PC-9 (cell line): ENCODE data around the gene PEPD. TPM values are rescaled to one million over a fixed set of nuclear protein-coding genes. Genes with fewer than 3 reads are reported as not detected.
"Not testable (repeated sequence)": the region's sequence is repeated elsewhere in the genome, so short reads cannot be mapped to it uniquely, and the experiment has no call there.

Experiments
- BruUV-seq: library from RNA; stranded (reverse); fragments of 400-500 nt; replicated peaks from 2 replicates; lab custom pipeline; 2021; lab: Mats Ljungman, UMichigan
- CTCF ChIA-PET: fragments of 300-600 bp; sonication (Branson Sonifier 250); formaldehyde crosslinking; loops from one replicate; lab custom pipeline; 2022; ENCODE audit warnings: antibody characterized with exemption; lab: Charles Lee
- POLR2A ChIA-PET: fragments of 300-600 bp; sonication (Branson Sonifier 250); formaldehyde crosslinking; loops from one replicate; lab custom pipeline; 2022; ENCODE audit warnings: antibody characterized with exemption; ENCODE audit not compliant: unreplicated experiment; lab: Charles Lee
- DNase-seq, 2 experiments: peaks; one replicate each; pipeline versions ENCODE4 v3.0.0 to v3.0.0-alpha.2; 2015 to 2022; ENCODE audit warnings: mixed read lengths in 1 of 2
- H2AFZ ChIP-seq: fragments of 200-600 bp; sonication (generic); 2 replicates; pipeline ENCODE4 v1.8.1; 2017; ENCODE audit warnings: antibody characterized with exemption
- H3F3A ChIP-seq: fragments of 200-600 bp; sonication (generic); 2 replicates; pipeline ENCODE4 v1.8.1; 2017; ENCODE audit warnings: antibody characterized with exemption, mild to moderate bottlenecking, low read depth; ENCODE audit not compliant: insufficient read depth
- H3K27ac ChIP-seq: fragments of 200-600 bp; sonication (generic); 2 replicates; pipeline ENCODE4 v1.6.1; 2016; ENCODE audit warnings: mixed run types
- H3K27me3 ChIP-seq: fragments of 200-600 bp; sonication (generic); 2 replicates; pipeline ENCODE4 v1.6.1; 2016; ENCODE audit warnings: low read depth, mixed run types; ENCODE audit not compliant: insufficient read depth
- H3K36me3 ChIP-seq: fragments of 200-600 bp; sonication (generic); 2 replicates; pipeline ENCODE4 v1.6.1; 2016; ENCODE audit warnings: low read depth, mixed run types
- H3K4me1 ChIP-seq: fragments of 200-600 bp; sonication (generic); replicated peaks from 2 replicates; pipeline ENCODE4 v1.6.1; 2016; ENCODE audit warnings: mixed run types; ENCODE audit not compliant: insufficient read depth
- H3K4me2 ChIP-seq: fragments of 200-600 bp; sonication (generic); 2 replicates; pipeline ENCODE4 v1.6.1; 2017; ENCODE audit warnings: mixed run types
- H3K4me3 ChIP-seq: fragments of 200-600 bp; sonication (generic); 2 replicates; pipeline ENCODE4 v1.6.1; 2016; ENCODE audit warnings: mixed run types
- H3K79me2 ChIP-seq: fragments of 200-600 bp; sonication (generic); 2 replicates; pipeline ENCODE4 v1.6.1; 2017; ENCODE audit warnings: low read depth, mixed run types
- H3K9me2 ChIP-seq: fragments of 200-600 bp; sonication (generic); 2 replicates; pipeline ENCODE4 v1.8.1; 2017; ENCODE audit warnings: mild to moderate bottlenecking; ENCODE audit not compliant: insufficient read depth
- H3K9me3 ChIP-seq: fragments of 200-600 bp; sonication (generic); 2 replicates; pipeline ENCODE4 v1.8.1; 2016; ENCODE audit warnings: low read depth; ENCODE audit not compliant: insufficient read depth
- H4K20me1 ChIP-seq: fragments of 200-600 bp; sonication (generic); 2 replicates; pipeline ENCODE4 v1.8.1; 2017; ENCODE audit not compliant: insufficient read depth
- EZH2 ChIP-seq: fragments of 200-600 bp; sonication (generic); IDR thresholded peaks from 2 replicates; pipeline ENCODE4 v1.8.0; 2017; ENCODE audit warnings: antibody characterized with exemption, low read depth
- intact Hi-C: fragments of 100-400 bp; cut with micrococcal nuclease; formaldehyde crosslinking; loops from one replicate; pipeline ENCODE4 v1.10.0; 2022; ENCODE audit not compliant: unreplicated experiment
- total RNA-seq: library from RNA; stranded (reverse); gene quantifications from 2 replicates; pipeline ENCODE4 v1.2.3, GENCODE V29; 2021
- TF ChIP-seq, protein P1 (sequence below): fragments of 200-600 bp; sonication (generic); conservative IDR thresholded peaks from 2 replicates; pipeline ENCODE4 v1.6.1; 2017; ENCODE audit warnings: mixed run types, antibody characterized with exemption, mild to moderate bottlenecking, moderate library complexity

Gene PEPD
- total RNA-seq, 1 experiment from 2014 or later: 71.0 TPM

DNA sequence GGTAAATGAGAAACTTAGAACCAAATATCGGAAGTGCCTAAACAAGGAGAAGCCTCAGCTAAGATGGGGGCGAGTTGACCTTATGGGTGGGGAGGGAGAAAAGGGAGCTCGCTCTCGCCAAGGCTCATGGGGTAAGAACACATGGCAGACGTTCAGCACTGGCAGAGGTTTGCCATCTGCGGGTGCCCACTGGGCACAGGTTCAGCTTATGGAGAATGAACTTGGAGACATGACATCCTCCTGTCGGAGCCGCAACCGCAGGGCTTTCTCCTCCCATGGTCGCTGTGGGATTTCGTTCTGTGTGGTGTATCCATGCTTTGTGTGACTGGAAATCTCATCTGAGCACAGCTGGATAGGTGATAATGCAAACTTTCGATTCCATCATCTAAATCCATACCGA lies 36.1 kb upstream of the PEPD start:
- BruUV-seq: no TSS peak

DNA sequence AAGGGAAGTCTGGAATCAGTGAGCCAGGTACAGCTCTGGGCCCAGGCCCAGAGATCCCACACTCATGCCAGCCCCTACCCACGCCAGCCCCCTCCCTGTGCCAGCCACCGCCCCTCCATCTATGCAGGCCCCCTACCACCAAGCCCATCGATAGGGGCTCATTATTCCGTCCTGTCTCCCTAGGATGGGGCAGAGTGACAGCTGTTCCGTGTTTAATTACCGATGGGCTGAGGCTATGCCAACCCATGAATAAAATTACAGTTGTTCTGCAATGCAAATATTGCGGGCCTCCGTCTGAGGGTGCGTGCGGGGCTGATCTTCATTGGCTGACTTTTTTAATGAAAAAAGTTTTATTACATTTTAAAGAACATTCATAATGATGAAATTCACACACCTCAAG lies 35.6 kb upstream of the PEPD start:
- ChIA-PET POLR2A (no interaction called here), CTCF (no interaction called here)
- no peaks in the 10 kb centered on the region for H3K79me2 ChIP-seq
- H3K9me3 ChIP-seq: no peaks in the 10 kb centered on the region
- intact Hi-C loops: no loop called here
- no peaks in the 10 kb centered on the region for H4K20me1 ChIP-seq
- no peak for TF ChIP-seq EZH2
- TF ChIP-seq, protein P1, sequence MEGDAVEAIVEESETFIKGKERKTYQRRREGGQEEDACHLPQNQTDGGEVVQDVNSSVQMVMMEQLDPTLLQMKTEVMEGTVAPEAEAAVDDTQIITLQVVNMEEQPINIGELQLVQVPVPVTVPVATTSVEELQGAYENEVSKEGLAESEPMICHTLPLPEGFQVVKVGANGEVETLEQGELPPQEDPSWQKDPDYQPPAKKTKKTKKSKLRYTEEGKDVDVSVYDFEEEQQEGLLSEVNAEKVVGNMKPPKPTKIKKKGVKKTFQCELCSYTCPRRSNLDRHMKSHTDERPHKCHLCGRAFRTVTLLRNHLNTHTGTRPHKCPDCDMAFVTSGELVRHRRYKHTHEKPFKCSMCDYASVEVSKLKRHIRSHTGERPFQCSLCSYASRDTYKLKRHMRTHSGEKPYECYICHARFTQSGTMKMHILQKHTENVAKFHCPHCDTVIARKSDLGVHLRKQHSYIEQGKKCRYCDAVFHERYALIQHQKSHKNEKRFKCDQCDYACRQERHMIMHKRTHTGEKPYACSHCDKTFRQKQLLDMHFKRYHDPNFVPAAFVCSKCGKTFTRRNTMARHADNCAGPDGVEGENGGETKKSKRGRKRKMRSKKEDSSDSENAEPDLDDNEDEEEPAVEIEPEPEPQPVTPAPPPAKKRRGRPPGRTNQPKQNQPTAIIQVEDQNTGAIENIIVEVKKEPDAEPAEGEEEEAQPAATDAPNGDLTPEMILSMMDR: no peak
- H3K27me3 ChIP-seq: peaks cover 47% of the 10 kb centered on the region
- H3K4me3 ChIP-seq: no peak overlapping the region
- H2AFZ ChIP-seq: no peak overlapping the region
- H3K36me3 ChIP-seq: no peaks in the 10 kb centered on the region
- no peak for DNase-seq
- no peaks in the 10 kb centered on the region for H3F3A ChIP-seq
- no peak overlapping the region for H3K27ac ChIP-seq
- no peaks in the 10 kb centered on the region for H3K9me2 ChIP-seq
- no TSS peak for BruUV-seq
- H3K4me2 ChIP-seq: no peak overlapping the region
- H3K4me1 ChIP-seq: no peaks in the 10 kb centered on the region

More for the DNA sequence above, 36.1 kb upstream of the PEPD start:
- H3K79me2 ChIP-seq: no peaks in the 10 kb centered on the region
- H2AFZ ChIP-seq: no peak overlapping the region
- POLR2A ChIA-PET: no interaction called here
- H4K20me1 ChIP-seq: no peaks in the 10 kb centered on the region
- intact Hi-C loops: no loop called here
- H3K27ac ChIP-seq: no peak overlapping the region
- no peaks in the 10 kb centered on the region for H3K9me3 ChIP-seq
- no peaks in the 10 kb centered on the region for H3K36me3 ChIP-seq
- H3F3A ChIP-seq: no peaks in the 10 kb centered on the region
- no peak for TF ChIP-seq EZH2
- TF ChIP-seq, protein P1: no peak
- H3K4me1 ChIP-seq: no peaks in the 10 kb centered on the region
- peaks cover 47% of the 10 kb centered on the region for H3K27me3 ChIP-seq
- no peak for DNase-seq
- no peak overlapping the region for H3K4me2 ChIP-seq
- H3K9me2 ChIP-seq: no peaks in the 10 kb centered on the region
- CTCF ChIA-PET: no interaction called here
- no peak overlapping the region for H3K4me3 ChIP-seq

DNA sequence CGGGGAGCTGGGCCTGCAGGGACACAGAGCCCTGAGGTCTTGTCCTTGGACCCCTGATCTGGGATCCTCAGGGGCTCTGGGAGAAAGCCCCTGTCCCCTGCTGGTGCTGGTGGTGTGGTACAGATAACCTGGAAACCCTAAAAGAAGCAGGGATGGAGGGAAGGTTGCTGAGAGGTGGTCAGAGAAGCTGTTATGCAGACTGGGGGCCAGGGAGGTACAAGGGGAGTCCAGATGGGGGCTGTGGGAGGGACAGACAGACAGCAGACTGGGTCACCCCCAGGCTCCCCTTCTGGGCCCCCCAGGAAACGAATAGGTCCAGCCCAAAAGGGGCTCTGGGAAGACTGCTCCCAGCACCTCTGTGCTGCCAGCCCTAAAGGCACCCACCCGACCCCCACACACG lies 34.7 kb upstream of the PEPD start:
- TF ChIP-seq, protein P1: no peak
- TF ChIP-seq EZH2: no peak

DNA sequence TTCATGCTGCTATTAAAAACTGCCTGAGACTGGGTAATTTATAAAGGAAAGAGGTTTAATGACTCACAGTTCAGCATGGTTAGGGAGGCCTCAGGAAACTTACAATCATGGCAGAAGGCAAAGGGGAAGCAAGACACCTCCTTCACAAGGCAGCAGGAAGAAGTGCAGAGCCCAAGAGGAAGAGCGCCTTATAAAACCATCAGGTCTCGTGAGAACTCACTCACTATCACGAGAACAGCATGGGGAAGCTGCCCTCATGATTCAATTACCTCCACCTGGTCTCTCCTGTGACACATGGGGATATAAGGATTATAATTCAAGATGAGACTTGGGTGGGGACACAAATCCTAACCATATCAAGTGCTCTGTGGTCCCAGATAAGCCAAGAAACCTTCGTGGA lies 34.1 kb upstream of the PEPD start:
- intact Hi-C loops, BruUV-seq, CTCF ChIA-PET: not testable (repeated sequence)

More for the DNA sequence above, 34.7 kb upstream of the PEPD start:
- DNase-seq: no peak
- intact Hi-C loops: no loop called here
- no peaks in the 10 kb centered on the region for H3K4me1 ChIP-seq
- no peaks in the 10 kb centered on the region for H4K20me1 ChIP-seq
- H3K79me2 ChIP-seq: no peaks in the 10 kb centered on the region
- no peak overlapping the region for H3K4me2 ChIP-seq
- no peaks in the 10 kb centered on the region for H3K36me3 ChIP-seq
- no peaks in the 10 kb centered on the region for H3K9me2 ChIP-seq
- no peaks in the 10 kb centered on the region for H3F3A ChIP-seq
- CTCF ChIA-PET: no interaction called here
- H3K27ac ChIP-seq: no peak overlapping the region
- H3K9me3 ChIP-seq: no peaks in the 10 kb centered on the region
- H2AFZ ChIP-seq: no peak overlapping the region
- BruUV-seq: no TSS peak
- POLR2A ChIA-PET: no interaction called here
- no peak overlapping the region for H3K4me3 ChIP-seq
- H3K27me3 ChIP-seq: peaks cover 47% of the 10 kb centered on the region

More for the DNA sequence above, 34.1 kb upstream of the PEPD start:
- H3K4me2 ChIP-seq, H3K27ac ChIP-seq, H3K4me1 ChIP-seq, H3K36me3 ChIP-seq, H3F3A ChIP-seq, DNase-seq, H3K9me2 ChIP-seq, H3K4me3 ChIP-seq, H2AFZ ChIP-seq, H3K9me3 ChIP-seq, POLR2A ChIA-PET, H4K20me1 ChIP-seq, H3K79me2 ChIP-seq: not testable (repeated sequence)
- peaks cover 47% of the 10 kb centered on the region for H3K27me3 ChIP-seq
